Tibial nerve (tissue), 4 donors: Measurements from ENCODE around the gene PTPRA.
"Not testable (repeated sequence)": the region's sequence is repeated elsewhere in the genome, so short reads cannot be mapped to it uniquely, and the experiment has no call there.

Experiments used
- CTCF ChIP-seq, 5 experiments: fragments of 200-600 bp in 3 of 5; fragments of 450-650 bp in 2 of 5; sonication (generic) in 3 of 5; IDR thresholded peaks; one replicate each; pipeline ENCODE4 v1.5.1; 2016 to 2019; ENCODE audit warnings: antibody characterized with exemption in 5 of 5, mild to moderate bottlenecking in 3 of 5, moderate library complexity in 2 of 5
- EP300 ChIP-seq, 2 donors: sonication (generic); formaldehyde crosslinking; IDR thresholded peaks; one replicate each; pipeline ENCODE4 v1.6.1; 2017; ENCODE audit warnings: antibody characterized with exemption in 2 of 2, mild to moderate bottlenecking in 1 of 2
- POLR2A ChIP-seq, 2 donors: fragments of 450-650 bp; IDR thresholded peaks; one replicate each; pipeline ENCODE4 v1.6.1; 2017; ENCODE audit warnings: antibody characterized with exemption in 2 of 2, mild to moderate bottlenecking in 2 of 2, moderate library complexity in 2 of 2

DNA sequence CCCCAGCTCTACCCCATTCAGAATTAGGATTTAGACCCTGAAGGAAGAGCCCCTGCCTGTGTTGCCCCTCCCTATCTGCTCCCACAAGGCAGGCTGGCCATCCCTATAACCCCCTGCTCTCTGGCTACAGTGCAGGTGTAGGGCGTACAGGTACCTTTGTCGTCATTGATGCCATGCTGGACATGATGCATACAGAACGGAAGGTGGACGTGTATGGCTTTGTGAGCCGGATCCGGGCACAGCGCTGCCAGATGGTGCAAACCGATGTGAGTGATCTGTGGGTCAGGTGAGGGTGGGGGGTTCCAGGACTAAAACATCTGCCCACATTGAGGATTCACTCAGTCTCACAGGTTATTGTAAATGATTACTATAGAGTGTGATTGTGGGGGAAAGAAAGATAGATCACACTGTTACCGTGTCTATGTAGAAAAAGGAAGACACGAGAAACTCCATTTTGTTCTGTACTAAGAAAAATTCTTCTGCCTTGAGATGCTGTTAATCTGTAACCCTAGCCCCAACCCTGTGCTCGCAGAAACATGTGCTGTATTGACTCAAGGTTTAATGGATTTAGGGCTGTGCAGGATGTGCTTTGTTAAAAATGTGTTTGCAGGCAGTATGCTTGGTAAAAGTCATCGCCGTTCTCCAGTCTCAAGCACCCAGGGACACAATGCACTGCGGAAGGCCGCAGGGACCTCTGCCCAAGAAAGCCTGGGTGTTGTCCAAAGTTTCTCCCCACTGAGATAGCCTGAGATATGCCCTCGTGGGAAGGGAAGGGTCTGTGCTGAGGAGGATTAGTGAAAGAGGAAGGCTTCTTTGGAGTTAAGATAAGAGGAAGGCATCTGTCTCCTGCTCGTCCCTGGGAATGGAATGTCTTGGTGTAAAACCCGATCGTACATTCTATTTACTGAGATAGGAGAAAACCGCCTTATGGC, 149.5 kb downstream of the PTPRA start:
- TF ChIP-seq CTCF, POLR2A, EP300 (IDR thresholded peaks at IDR 0.05): not testable (repeated sequence)
